Activated naive CD4-positive, alpha-beta T cell treated with anti-CD3 and anti-CD28 coated beads, Interleukin-2, amount 50 U/mL, for 24 hours (primary cell): ENCODE results near the gene TM4SF1.

Experiments used
- H3K27ac Mint-ChIP-seq: one replicate; pipeline ENCODE4 v1.8.0; 2021; ENCODE audit warnings: mild to moderate bottlenecking, mixed read lengths
- H3K27me3 Mint-ChIP-seq: one replicate; pipeline ENCODE4 v1.8.0; 2021; ENCODE audit warnings: mixed read lengths
- H3K36me3 Mint-ChIP-seq: one replicate; pipeline ENCODE4 v1.8.0; 2021; ENCODE audit warnings: mixed read lengths
- H3K4me1 Mint-ChIP-seq: one replicate; pipeline ENCODE4 v1.8.0; 2021; ENCODE audit warnings: mixed read lengths
- H3K4me3 Mint-ChIP-seq: one replicate; pipeline ENCODE4 v1.8.0; 2021; ENCODE audit warnings: mild to moderate bottlenecking, mixed read lengths
- H3K9me3 Mint-ChIP-seq: one replicate; pipeline ENCODE4 v1.8.0; 2021; ENCODE audit warnings: mixed read lengths

TM4SF1 gene

GRCh38 chr3:149319750-149320149 is 57.7 kb downstream of the TM4SF1 start:
- peaks cover 10% of the 10 kb centered on the region for H3K27me3 Mint-ChIP-seq
- H3K27ac Mint-ChIP-seq: no peak overlapping the region
- no peak overlapping the region for H3K4me3 Mint-ChIP-seq
- no peaks in the 10 kb centered on the region for H3K9me3 Mint-ChIP-seq
- no peaks in the 10 kb centered on the region for H3K36me3 Mint-ChIP-seq
- H3K4me1 Mint-ChIP-seq: no peaks in the 10 kb centered on the region
